SHP77 treated with DMSO at 0.1 percent for 48 hours (cell line): Measurements from ENCODE around the gene SPAG8.

Source experiments
- DNase-seq: peaks from one replicate; lab custom pipeline; 2025; lab: John Stamatoyannopoulos, UW

SPAG8 gene

GRCh38 chr9:35839926-35840325, 27.9 kb upstream of the SPAG8 start:
- no peak for DNase-seq

- no peak for DNase-seq
Observed at GRCh38 chr9:35836595-35836994, 24.5 kb upstream of the SPAG8 start.

GRCh38 chr9:35835766-35836165, 23.7 kb upstream of the SPAG8 start:
- no peak for DNase-seq

- no peak for DNase-seq
Observed at GRCh38 chr9:35835216-35835632, 23.2 kb upstream of the SPAG8 start.

GRCh38 chr9:35834260-35835215, 22.5 kb upstream of the SPAG8 start:
- DNase-seq, result no peak

GRCh38 chr9:35832814-35833213, 20.8 kb upstream of the SPAG8 start:
- DNase-seq, result no peak

GRCh38 chr9:35831040-35831439, 19.0 kb upstream of the SPAG8 start:
- no peak for DNase-seq

- no peak for DNase-seq
Observed at GRCh38 chr9:35829764-35830096, 17.7 kb upstream of the SPAG8 start.

- peak; percentile 19 for DNase-seq
Observed at GRCh38 chr9:35829084-35829763, 17.2 kb upstream of the SPAG8 start, which contains the start of gene TMEM8B. TMEM8B (plus strand) TSS chr9:35829228; CDS start chr9:35829448, 220 bp downstream.

- DNase-seq, result no peak
Observed at GRCh38 chr9:35828716-35829083, 16.6 kb upstream of the SPAG8 start, which contains the start of gene FAM221B. FAM221B (minus strand) TSS chr9:35828732; CDS start chr9:35826161, 2,571 bp downstream.

- DNase-seq, result no peak
Observed at GRCh38 chr9:35827486-35827885, 15.4 kb upstream of the SPAG8 start.

GRCh38 chr9:35826071-35826701, 14.1 kb upstream of the SPAG8 start:
- no peak for DNase-seq

- DNase-seq, result no peak
Observed at GRCh38 chr9:35822926-35823325, 10.9 kb upstream of the SPAG8 start.

GRCh38 chr9:35820076-35820475, 8.0 kb upstream of the SPAG8 start:
- no peak for DNase-seq

- no peak for DNase-seq
Observed at GRCh38 chr9:35818341-35818740, 6.3 kb upstream of the SPAG8 start.

- DNase-seq, result no peak
Observed at GRCh38 chr9:35816708-35817107, 4.6 kb upstream of the SPAG8 start.

- peak; percentile 91 for DNase-seq
Observed at GRCh38 chr9:35814841-35815543, 2.9 kb upstream of the SPAG8 start, which contains the start of gene HINT2. HINT2 (minus strand) TSS chr9:35815042; CDS start chr9:35814979, 63 bp downstream.

GRCh38 chr9:35814106-35814840, 2.2 kb upstream of the SPAG8 start:
- DNase-seq, result no peak

GRCh38 chr9:35813434-35814105, 1.5 kb upstream of the SPAG8 start:
- DNase-seq, result no peak

- no peak for DNase-seq
Observed at GRCh38 chr9:35811381-35812024, 559 bp downstream of the SPAG8 start.
